HepG2 (cell line): ENCODE measurements around the gene CELF5. TPM values are rescaled to one million over a fixed set of nuclear protein-coding genes. Genes with fewer than 3 reads are reported as not detected.
A peak's percentile ranks its signal among the peaks of the same experiment; 100 is the strongest.
"Not testable (repeated sequence)": the region's sequence is repeated elsewhere in the genome, so short reads cannot be mapped to it uniquely, and the experiment has no call there.

Source experiments
- ATAC-seq: fragments of 200-7000 bp; cut with Tn5 transposase; 3 replicates; pipeline ENCODE4 v1.9.1; 2020; ENCODE audit warnings: mild to moderate bottlenecking, moderate library complexity
- BruUV-seq: library from RNA; stranded (reverse); fragments of 400-500 nt; replicated peaks from 2 replicates; lab custom pipeline; 2021; lab: Mats Ljungman, UMichigan
- CTCF ChIA-PET: fragments of 300-600 bp; formaldehyde crosslinking; extraction: SDS; loops from one replicate; lab custom pipeline; 2021; ENCODE audit warnings: low total read pairs, inconsistent platforms, low intra/inter-chr PET ratio; lab: Yijun Ruan, JAX
- POLR2A ChIA-PET: fragments of 350-600 bp; sonication (Branson Sonifier 250); formaldehyde crosslinking; loops from one replicate; lab custom pipeline; 2020; ENCODE audit warnings: antibody characterized with exemption, inconsistent platforms; lab: Yijun Ruan, JAX
- DNase-seq: peaks from one replicate; pipeline ENCODE4 v3.0.0-alpha.2; 2015; ENCODE audit warnings: low spot score
- FAIRE-seq: peaks from 3 replicates; lab custom pipeline; 2011; peaks lifted over from hg19 to GRCh38; lab: Jason Lieb, UNC
- H2AFZ ChIP-seq: one replicate; pipeline ENCODE4 v1.6.1; 2011; ENCODE audit warnings: low read length, inconsistent platforms
- H3K27ac ChIP-seq: fragments of 300-600 bp; 3 replicates; pipeline ENCODE4 v1.8.0; 2011; ENCODE audit warnings: mixed run types, mild to moderate bottlenecking, mixed read lengths, low read length, inconsistent platforms; ENCODE audit not compliant: insufficient read depth; ENCODE audit errors: extremely low read length
- H3K27me3 ChIP-seq, 2 experiments: fragments of 200-600 bp in 1 of 2; 2 replicates in 1 of 2; 3 replicates in 1 of 2; pipeline versions ENCODE4 v1.6.0 to v1.8.0; 2011; ENCODE audit warnings: low read length in 2 of 2, mild to moderate bottlenecking in 2 of 2, moderate library complexity in 2 of 2, inconsistent platforms in 1 of 2; ENCODE audit not compliant: insufficient read depth in 2 of 2, control insufficient read depth in 1 of 2
- H3K36me3 ChIP-seq, 2 experiments: fragments of 200-600 bp in 1 of 2; replicated peaks in 1 of 2; 2 replicates in 1 of 2; 3 replicates in 1 of 2; pipeline versions ENCODE4 v1.5.1 to v1.8.0; 2011; ENCODE audit warnings: low read length in 2 of 2, inconsistent platforms in 1 of 2; ENCODE audit not compliant: insufficient read depth in 2 of 2, control insufficient read depth in 1 of 2
- H3K4me1 ChIP-seq: 2 replicates; pipeline ENCODE4 v1.5.1; 2012; ENCODE audit warnings: low read length, inconsistent platforms; ENCODE audit not compliant: insufficient read depth
- H3K4me2 ChIP-seq: 2 replicates; pipeline ENCODE4 v1.6.0; 2011; ENCODE audit warnings: low read depth, low read length, inconsistent platforms
- H3K4me3 ChIP-seq, 3 experiments: fragments of 200-600 bp in 1 of 3; sonication (generic), shearing (Covaris generic) in 1 of 3; replicated peaks in 1 of 3; 2 replicates each; pipeline ENCODE4 v1.5.1; 2011 to 2016; ENCODE audit warnings: low read length in 3 of 3, inconsistent platforms in 2 of 3, low read depth in 2 of 3, mild to moderate bottlenecking in 2 of 3, control low read depth in 1 of 3, mixed read lengths in 1 of 3; ENCODE audit not compliant: insufficient read depth in 1 of 3
- H3K79me2 ChIP-seq: one replicate; pipeline ENCODE4 v1.6.1; 2011; ENCODE audit warnings: low read length, inconsistent platforms; ENCODE audit not compliant: insufficient read depth
- H3K9ac ChIP-seq: 2 replicates; pipeline ENCODE4 v1.6.0; 2011; ENCODE audit warnings: mild to moderate bottlenecking, low read depth, low read length, inconsistent platforms; ENCODE audit not compliant: insufficient read depth
- H3K9me3 ChIP-seq: 2 replicates; pipeline ENCODE4 v1.5.1; 2012; ENCODE audit warnings: mild to moderate bottlenecking, low read length
- H4K20me1 ChIP-seq: 2 replicates; pipeline ENCODE4 v1.6.0; 2011; ENCODE audit warnings: inconsistent platforms, mild to moderate bottlenecking, low read length, moderate library complexity; ENCODE audit not compliant: insufficient read depth
- ZMYM3 ChIP-seq: sonication (generic); formaldehyde crosslinking; IDR thresholded peaks from 2 replicates; pipeline ENCODE4 v1.5.1; 2020; ENCODE audit warnings: mild to moderate bottlenecking, missing genetic modification reagents
- ZNF3 ChIP-seq: IDR thresholded peaks from 2 replicates; pipeline ENCODE4 v1.7.0; 2017; ENCODE audit warnings: inconsistent platforms
- ZNF460 ChIP-seq: sonication (generic); formaldehyde crosslinking; IDR thresholded peaks from 2 replicates; pipeline ENCODE4 v1.5.1; 2020; ENCODE audit warnings: missing genetic modification reagents, mild to moderate bottlenecking, borderline replicate concordance
- ZNF770 ChIP-seq: sonication (generic); formaldehyde crosslinking; IDR thresholded peaks from 2 replicates; pipeline ENCODE4 v1.5.0; 2020; ENCODE audit warnings: mild to moderate bottlenecking, missing genetic modification reagents
- WGBS: methylation state at CpG from one replicate; pipeline ENCODE4 v1.1.6; 2017; ENCODE audit warnings: low lambda C conversion rate; 5-methylcytosine and 5-hydroxymethylcytosine counted together
- in situ Hi-C: cut with HindIII; loops from 2 replicates; pipeline ENCODE4 v1.10.0; 2017; ENCODE audit warnings: low pct_unique_long_range_greater_than_20kb; ENCODE audit not compliant: extremely low pct_ligation_motif_present
- intact Hi-C: fragments of 100-400 bp; cut with micrococcal nuclease; formaldehyde crosslinking; loops from one replicate; pipeline ENCODE4 v1.10.0; 2022; ENCODE audit not compliant: unreplicated experiment
- polyA plus RNA-seq, 8 experiments: library from polyadenylated mRNA; depleted of rRNA in 3 of 8; stranded (reverse) in 7 of 8; unstranded in 1 of 8; fragments of >200 nt; fragmentation: Illumina TruSeq in 4 of 8; extraction: Trizol in 4 of 8; gene quantifications; 2 replicates each; pipeline versions ENCODE4 v1.2.1 to v1.2.3, GENCODE V29; 2011 to 2016; ENCODE audit warnings: low read depth in 4 of 8, missing spikeins in 1 of 8, mixed read lengths in 1 of 8; ENCODE audit not compliant: insufficient read depth in 1 of 8
- total RNA-seq, 5 experiments: library from RNA; depleted of rRNA; stranded (reverse); fragments of >200 nt; fragmentation: Illumina TruSeq; extraction: Trizol; gene quantifications; 2 replicates each; pipeline ENCODE4 v1.2.3, GENCODE V29; 2016; ENCODE audit warnings: low read depth in 1 of 5
- TF ChIP-seq, protein P1 (sequence below): sonication (generic); formaldehyde crosslinking; IDR thresholded peaks from 2 replicates; pipeline ENCODE4 v1.5.1; 2020; ENCODE audit warnings: mild to moderate bottlenecking, missing genetic modification reagents

CELF5 gene
- total and polyA plus RNA-seq, 2 of the 13 experiments (the other 11 are each of a cell fraction or from before 2014, with no cell fraction given) = 0.31 to 0.84 TPM

DNA sequence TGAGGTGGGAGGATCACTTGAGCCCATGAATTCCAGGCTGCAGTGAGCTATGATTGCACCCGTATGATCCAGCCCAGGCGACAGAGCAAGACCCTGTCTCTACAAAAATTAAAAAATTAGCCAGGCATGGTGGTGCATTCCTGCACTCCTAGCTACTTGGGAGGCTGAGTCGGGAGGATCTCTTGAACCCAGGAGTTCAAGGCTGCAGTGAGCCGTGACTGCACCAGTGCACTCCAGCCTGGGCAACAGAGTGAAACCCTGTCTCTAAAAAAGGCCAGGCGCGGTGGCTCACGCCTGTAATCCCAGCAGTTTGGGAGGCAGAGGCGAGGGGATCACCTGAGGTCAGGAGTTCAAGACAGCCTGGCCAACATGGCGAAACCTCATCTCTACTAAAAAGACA lies 118.5 kb downstream of the CELF5 start:
- intact Hi-C loops = not testable (repeated sequence)

More for the DNA sequence above, 118.5 kb downstream of the CELF5 start:
- H3K27me3 ChIP-seq, H3K9ac ChIP-seq: not testable (repeated sequence)
- TF ChIP-seq ZNF770 (CRISPR knock-in tag) (peak; percentile 88), ZNF460 (CRISPR knock-in tag) (peak; percentile 62; the same call in 1 of the 2 replicates), ZNF3 (CRISPR knock-in tag) (0 out of 2 replicates have a peak, but pooled peaks have one; percentile 14), ZMYM3 (CRISPR knock-in tag) (peak; percentile 52; the same call in 1 of the 2 replicates)
- TF ChIP-seq, protein P1, sequence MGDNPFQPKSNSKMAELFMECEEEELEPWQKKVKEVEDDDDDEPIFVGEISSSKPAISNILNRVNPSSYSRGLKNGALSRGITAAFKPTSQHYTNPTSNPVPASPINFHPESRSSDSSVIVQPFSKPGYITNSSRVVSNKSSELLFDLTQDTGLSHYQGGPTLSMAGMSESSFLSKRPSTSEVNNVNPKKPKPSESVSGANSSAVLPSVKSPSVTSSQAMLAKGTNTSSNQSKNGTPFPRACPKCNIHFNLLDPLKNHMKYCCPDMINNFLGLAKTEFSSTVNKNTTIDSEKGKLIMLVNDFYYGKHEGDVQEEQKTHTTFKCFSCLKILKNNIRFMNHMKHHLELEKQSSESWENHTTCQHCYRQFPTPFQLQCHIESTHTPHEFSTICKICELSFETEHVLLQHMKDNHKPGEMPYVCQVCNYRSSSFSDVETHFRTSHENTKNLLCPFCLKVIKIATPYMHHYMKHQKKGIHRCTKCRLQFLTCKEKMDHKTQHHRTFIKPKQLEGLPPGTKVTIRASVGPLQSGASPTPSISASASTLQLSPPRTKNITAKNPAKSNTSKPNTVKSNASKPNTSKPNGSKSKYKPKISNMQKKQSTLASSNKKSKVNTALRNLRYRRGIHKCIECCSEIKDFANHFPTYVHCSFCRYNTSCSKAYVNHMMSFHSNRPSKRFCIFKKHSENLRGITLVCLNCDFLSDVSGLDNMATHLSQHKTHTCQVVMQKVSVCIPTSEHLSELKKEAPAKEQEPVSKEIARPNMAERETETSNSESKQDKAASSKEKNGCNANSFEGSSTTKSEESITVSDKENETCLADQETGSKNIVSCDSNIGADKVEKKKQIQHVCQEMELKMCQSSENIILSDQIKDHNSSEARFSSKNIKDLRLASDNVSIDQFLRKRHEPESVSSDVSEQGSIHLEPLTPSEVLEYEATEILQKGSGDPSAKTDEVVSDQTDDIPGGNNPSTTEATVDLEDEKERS (CRISPR knock-in tag) = 0 out of 2 replicates have a peak, but pooled peaks have one; percentile 22
- TF ChIP-seq, all 625 proteins: peak for 5; not testable (repeated sequence) for 620
- Histone ChIP-seq H3K4me1 (peaks cover 35% of the 10 kb centered on the region), H3K4me2 (peak overlapping the region; percentile 90), H3K4me3 (peak overlapping the region in 1 of 3 experiments; percentile 46; a peak in 1 of 6 replicates)
- H3K9me3 ChIP-seq, H4K20me1 ChIP-seq, ATAC-seq, BruUV-seq, in situ Hi-C loops, H3K27ac ChIP-seq, H2AFZ ChIP-seq, DNase-seq, FAIRE-seq, CTCF ChIA-PET, H3K79me2 ChIP-seq, H3K36me3 ChIP-seq: not testable (repeated sequence)
- POLR2A ChIA-PET = interaction anchor here (1.5 kb wide), 1 partner anchor 19 kb away, joined by 4 read pairs; no protein-coding TSS in a partner anchor
- 34% methylated on average over 9 of the region's 9 CpGs for WGBS
